NCI-H2227 (cell line): ENCODE measurements around the gene SPIN2B.
"Not testable (repeated sequence)": the region's sequence is repeated elsewhere in the genome, so short reads cannot be mapped to it uniquely, and the experiment has no call there.

Source experiments
- DNase-seq: peaks from one replicate; lab custom pipeline; 2025; ENCODE audit not compliant: unreplicated experiment; lab: John Stamatoyannopoulos, UW

SPIN2B gene

DNA sequence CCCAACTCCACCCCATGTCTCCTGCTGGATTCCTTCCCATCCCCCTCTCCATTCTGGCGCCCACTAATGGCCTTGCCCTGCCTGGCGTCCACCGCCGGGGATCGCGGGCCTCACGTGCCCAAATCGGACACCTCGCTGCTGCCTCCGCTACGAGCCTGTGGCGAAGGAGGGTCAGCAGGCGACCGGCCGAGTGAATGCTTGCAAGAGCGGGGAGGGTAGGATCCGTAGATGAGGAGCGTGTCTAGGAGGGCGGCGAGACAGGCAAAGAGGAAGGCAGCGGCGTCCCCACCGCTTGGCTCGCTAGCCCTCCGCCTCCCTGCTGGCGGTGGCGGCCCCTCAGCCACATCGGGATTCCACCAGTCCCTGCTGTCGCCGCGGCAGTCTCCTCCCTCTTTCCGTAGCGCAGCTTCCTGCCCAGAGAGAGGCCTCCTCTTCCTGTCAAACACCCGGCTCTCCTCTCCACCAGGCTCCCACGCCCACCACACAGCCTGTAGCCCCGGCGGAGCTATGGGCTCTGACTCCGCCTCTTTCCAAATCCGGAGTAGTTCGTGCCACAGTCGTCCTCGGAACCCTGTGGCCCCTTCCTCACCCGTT is at the start of gene SPIN2B:
Gene SPIN2B, minus strand, starts transcription at position 387 of the 594 bp plus-strand sequence.
- DNase-seq: peak; percentile 95

- DNase-seq: no peak
Observed at GRCh38 chrX:57156397-57157049, 35.2 kb upstream of the SPIN2B start.

DNA sequence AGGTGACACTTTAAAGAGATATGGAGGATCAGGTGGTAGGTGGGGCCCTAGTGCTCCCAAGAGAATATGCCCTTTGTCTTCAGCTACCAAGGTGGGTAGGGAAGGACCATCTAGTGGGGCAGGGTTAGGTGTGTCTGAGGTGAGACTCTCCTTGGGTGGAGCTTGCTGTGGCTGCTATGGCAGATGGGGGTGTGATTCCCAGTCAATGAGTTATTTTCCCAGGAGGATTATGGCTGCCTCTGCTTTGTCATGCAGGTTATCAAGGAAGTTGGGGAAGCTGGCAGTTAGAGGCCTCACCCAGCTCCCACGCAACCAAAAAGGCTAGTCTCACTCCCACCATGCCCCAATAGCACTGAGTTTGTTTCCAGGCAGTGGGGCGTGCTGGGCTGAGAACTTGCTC is 33.8 kb upstream of the SPIN2B start:
- DNase-seq: no peak

GRCh38 chrX:57152222-57152621 is 30.9 kb upstream of the SPIN2B start:
- DNase-seq: not testable (repeated sequence)

- DNase-seq: no peak
Observed at GRCh38 chrX:57138674-57139073, 17.3 kb upstream of the SPIN2B start.

GRCh38 chrX:57137501-57137900 is 16.2 kb upstream of the SPIN2B start:
- peak; percentile 60 for DNase-seq

DNA sequence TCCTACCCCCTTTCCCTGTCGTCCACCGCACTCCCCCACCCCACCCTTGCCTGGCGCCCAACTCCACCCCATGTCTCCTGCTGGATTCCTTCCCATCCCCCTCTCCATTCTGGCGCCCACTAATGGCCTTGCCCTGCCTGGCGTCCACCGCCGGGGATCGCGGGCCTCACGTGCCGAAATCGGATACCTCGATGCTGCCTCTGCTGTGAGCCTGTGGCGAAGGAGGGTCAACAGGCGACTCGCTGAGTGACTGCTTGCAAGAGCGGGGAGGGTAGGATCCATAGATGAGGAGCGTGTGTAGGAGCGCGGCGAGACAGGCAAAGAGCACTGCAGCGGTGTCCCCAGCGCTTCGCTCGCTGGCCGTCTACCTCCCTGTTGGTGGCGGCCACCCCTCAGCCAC is 15.7 kb upstream of the SPIN2B start, which contains the start of gene SPIN2A:
Gene SPIN2A, minus strand, starts transcription at position 325 of the 400 bp plus-strand sequence. CDS start 800 bp downstream, outside the sequence.
- peak; percentile 70 for DNase-seq

GRCh38 chrX:57136589-57136988 is 15.2 kb upstream of the SPIN2B start:
- DNase-seq: not testable (repeated sequence)

GRCh38 chrX:57135287-57135686 is 13.9 kb upstream of the SPIN2B start:
- DNase-seq: no peak

DNA sequence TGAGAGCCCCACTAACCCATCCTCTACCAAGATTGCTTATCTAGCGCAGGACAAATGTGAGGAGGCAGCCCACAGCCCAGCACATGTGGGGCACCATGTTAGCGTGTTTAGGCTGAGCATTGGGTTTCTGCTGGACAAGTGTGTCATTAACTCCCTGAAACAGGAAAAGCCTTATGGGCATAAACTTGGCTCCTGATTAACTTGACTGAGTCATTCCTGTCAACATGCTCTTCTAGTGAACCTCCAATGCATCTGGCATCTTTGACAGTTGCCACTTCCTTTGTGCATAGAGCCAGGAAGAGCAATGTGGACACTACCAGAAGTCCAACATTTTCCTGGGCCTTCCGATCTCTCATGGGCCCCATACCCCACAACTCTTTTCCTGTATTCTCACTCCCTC is 13.4 kb upstream of the SPIN2B start:
- no peak for DNase-seq

DNA sequence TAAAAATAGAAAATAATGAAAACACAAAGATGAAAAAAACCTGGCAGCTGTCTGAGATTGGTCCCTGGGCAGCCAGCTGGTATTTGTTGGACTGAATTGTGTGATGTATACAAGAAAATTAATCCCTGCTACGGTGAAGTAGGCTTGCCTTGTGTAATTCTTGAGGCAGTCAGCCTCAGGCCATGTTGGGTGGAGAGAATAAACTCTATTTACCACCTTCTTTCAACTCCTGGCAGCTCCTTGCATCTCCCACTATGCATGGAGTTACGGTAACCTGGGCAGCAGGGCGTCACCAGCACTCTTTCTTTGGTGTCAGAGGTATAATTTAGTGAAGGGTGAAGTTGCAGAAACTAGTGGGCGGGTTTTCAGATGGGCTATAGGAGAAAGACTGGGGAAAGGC is 12.4 kb upstream of the SPIN2B start:
- no peak for DNase-seq

- DNase-seq: not testable (repeated sequence)
Observed at GRCh38 chrX:57133284-57133683, 11.9 kb upstream of the SPIN2B start.

- DNase-seq: no peak
Observed at GRCh38 chrX:57132046-57132445, 10.7 kb upstream of the SPIN2B start.

GRCh38 chrX:57121816-57122215 is 468 bp upstream of the SPIN2B start:
- DNase-seq: no peak

DNA sequence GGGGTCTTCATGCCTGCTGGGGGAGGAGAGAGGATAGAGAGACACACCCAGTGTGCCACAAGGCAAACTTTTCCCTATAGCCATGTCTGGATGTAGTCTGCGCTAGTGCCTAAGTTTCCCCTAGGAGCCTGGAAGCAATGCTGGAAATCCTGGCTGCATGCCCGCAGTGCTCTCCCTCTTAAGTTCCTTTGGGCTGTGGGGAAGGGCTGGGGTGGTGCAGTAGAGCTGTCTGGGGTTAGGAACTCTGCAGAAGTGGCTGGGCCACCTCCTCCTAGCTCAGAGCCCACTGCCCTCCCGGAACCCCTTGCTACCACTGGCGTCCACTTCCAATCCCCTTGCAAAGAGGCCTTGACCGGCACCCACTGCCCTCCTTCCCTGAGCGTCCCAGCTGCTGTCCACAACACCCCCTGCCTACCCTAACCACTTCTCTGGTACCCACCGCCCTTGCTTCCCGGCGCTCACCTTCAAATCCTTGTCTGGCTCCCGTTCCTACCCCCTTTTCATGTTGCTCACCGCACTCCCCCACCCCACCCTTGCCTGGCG is 658 bp downstream of the SPIN2B start:
- DNase-seq: not testable (repeated sequence)

DNA sequence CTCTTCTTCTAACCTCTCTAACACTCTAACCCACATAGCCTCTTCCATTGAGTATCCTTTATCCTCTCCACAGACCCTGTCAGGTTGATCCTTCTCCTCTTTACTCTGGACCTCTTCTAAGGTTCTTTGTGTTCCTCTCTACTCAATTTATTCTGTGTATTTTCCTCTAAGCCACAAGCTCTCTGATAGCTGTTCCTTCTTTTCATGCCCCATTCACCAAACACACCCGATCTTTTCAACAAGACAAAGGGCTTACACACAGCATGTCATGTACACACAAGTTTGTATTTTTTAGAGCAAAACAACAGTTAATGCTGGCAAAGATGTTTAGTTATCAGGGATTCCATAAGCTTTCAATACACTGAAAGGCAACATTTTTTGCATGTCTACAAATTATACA is 1.9 kb downstream of the SPIN2B start:
- DNase-seq: no peak

- DNase-seq: not testable (repeated sequence)
Observed at GRCh38 chrX:57117566-57117965, 3.8 kb downstream of the SPIN2B start.

GRCh38 chrX:57104921-57105398 is 16.4 kb downstream of the SPIN2B start:
- DNase-seq: no peak

DNA sequence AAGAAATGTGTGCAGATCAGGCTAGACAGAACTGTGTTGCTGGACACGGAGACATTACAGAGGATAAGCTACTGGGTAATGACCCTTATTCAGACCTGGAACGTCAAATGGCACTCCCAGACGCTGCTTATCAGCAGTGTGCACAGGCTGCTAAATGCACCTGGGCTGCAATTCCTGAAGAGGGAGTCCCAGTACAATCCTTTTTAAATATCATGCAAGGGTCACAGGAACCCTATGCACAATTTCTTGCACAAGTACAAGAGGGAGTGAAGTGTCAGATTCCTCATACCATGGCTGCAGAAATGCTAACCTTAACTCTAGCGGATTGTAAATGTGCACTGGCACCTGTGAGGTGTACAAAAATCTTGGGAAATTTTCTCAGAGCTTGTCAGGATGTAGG is 16.9 kb downstream of the SPIN2B start:
- no peak for DNase-seq

DNA sequence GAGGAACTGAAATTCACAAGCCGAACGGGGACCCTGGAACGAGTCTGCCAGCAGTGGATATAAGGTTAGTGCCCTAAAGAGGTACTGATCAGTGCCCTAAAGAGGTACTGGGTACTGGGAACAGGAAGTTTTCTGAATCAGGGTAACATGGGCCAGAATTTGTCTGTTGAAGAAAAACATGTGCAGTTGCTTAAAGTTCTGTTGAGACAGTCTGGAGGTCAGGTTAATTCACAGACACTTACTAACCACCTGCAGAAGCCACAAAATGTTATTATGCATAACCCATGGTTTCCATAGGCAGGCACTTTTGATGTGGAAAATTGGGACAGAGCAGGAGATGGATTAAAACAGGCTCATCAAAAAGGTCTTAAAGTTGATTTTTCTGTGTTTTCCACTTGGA is 17.9 kb downstream of the SPIN2B start:
- DNase-seq: no peak

- not testable (repeated sequence) for DNase-seq
Observed at GRCh38 chrX:57102918-57103317, 18.4 kb downstream of the SPIN2B start.

DNA sequence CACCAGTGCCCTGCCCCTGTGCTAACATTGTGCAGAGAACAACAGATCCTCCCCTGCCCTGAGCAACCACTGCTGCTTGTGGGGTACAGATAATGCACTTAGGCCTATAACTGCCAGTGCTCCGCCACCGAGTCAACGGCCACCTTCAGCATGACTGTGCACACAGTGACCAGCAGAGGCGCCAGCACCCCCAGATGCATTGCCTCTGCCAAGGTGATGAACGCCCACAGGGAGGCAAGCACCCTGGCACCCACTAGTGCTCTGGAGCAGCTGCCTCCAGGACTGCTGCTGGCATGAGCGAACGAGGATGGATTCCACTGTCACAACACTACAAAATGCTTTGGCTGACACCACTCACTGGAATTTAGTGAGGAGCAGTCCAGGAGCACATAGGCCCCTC is 38.2 kb downstream of the SPIN2B start:
- DNase-seq: no peak
